Measurements from ENCODE around the gene ID1. TPM values are rescaled to one million over a fixed set of nuclear protein-coding genes. Genes with fewer than 3 reads are reported as not detected.

ID1 gene
- total and polyA plus RNA-seq, 2 of the 13 experiments (the other 11 are each of a cell fraction or from before 2014, with no cell fraction given): 320 to 419 TPM

- TF ChIP-seq, protein P1, sequence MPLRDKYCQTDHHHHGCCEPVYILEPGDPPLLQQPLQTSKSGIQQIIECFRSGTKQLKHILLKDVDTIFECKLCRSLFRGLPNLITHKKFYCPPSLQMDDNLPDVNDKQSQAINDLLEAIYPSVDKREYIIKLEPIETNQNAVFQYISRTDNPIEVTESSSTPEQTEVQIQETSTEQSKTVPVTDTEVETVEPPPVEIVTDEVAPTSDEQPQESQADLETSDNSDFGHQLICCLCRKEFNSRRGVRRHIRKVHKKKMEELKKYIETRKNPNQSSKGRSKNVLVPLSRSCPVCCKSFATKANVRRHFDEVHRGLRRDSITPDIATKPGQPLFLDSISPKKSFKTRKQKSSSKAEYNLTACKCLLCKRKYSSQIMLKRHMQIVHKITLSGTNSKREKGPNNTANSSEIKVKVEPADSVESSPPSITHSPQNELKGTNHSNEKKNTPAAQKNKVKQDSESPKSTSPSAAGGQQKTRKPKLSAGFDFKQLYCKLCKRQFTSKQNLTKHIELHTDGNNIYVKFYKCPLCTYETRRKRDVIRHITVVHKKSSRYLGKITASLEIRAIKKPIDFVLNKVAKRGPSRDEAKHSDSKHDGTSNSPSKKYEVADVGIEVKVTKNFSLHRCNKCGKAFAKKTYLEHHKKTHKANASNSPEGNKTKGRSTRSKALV (CRISPR knock-in tag; IDR thresholded peaks at IDR 0.05): no peak
- TF ChIP-seq KIAA2018 (CRISPR knock-in tag; IDR thresholded peaks at IDR 0.05; ENCODE audit: borderline replicate concordance) (no peak), SCMH1 (CRISPR knock-in tag; IDR thresholded peaks at IDR 0.05; ENCODE audit: borderline replicate concordance) (no peak), SRSF9 (IDR thresholded peaks at IDR 0.05; ENCODE audit: borderline replicate concordance, insufficient read depth, low read depth, low read length, poor library complexity, severe bottlenecking) (no peak), HDAC6 (IDR thresholded peaks at IDR 0.05; ENCODE audit: low read depth, low read length) (no peak), ZNF12 (CRISPR knock-in tag; IDR thresholded peaks at IDR 0.05) (0 out of 2 replicates have a peak, but pooled peaks have one; percentile 32), ZBTB44 (CRISPR knock-in tag; IDR thresholded peaks at IDR 0.05) (no peak), FIP1L1 (IDR thresholded peaks at IDR 0.05; ENCODE audit: borderline replicate concordance, insufficient read depth, low read depth, low read length) (no peak), ZNF644 (CRISPR knock-in tag; IDR thresholded peaks at IDR 0.05; ENCODE audit: low read depth) (no peak), ZNF264 (CRISPR knock-in tag; IDR thresholded peaks at IDR 0.05) (no peak), REL (CRISPR knock-in tag; conservative IDR thresholded peaks at IDR 0.05) (no peak), KDM2A (CRISPR knock-in tag; IDR thresholded peaks at IDR 0.05; ENCODE audit: borderline replicate concordance, low read depth) (0 out of 2 replicates have a peak, but pooled peaks have one; percentile 42), POLR2AphosphoS2 (IDR thresholded peaks at IDR 0.05; ENCODE audit: low read depth, low read length) (no peak; the same call in 1 of the 2 replicates), NAIF1 (CRISPR knock-in tag; IDR thresholded peaks at IDR 0.05; ENCODE audit: borderline replicate concordance) (no peak)
Measured at GRCh38 chr20:31560094-31560745, 44.9 kb upstream of the ID1 start (continued).

All from HepG2 (cell line).